OCI-LY7 (cell line): ENCODE results near the gene DYNLT2B. TPM values are rescaled to one million over a fixed set of nuclear protein-coding genes. Genes with fewer than 3 reads are reported as not detected.

Experiments
- BruUV-seq: library from RNA; stranded (reverse); fragments of 400-500 nt; replicated peaks from 2 replicates; lab custom pipeline; 2021; lab: Mats Ljungman, UMichigan
- CTCF ChIA-PET: fragments of 300-600 bp; sonication (Branson Sonifier 250); formaldehyde crosslinking; loops from one replicate; lab custom pipeline; 2022; ENCODE audit warnings: antibody characterized with exemption; ENCODE audit not compliant: unreplicated experiment; lab: Charles Lee
- POLR2A ChIA-PET: fragments of 300-600 bp; sonication (Branson Sonifier 250); formaldehyde crosslinking; loops from one replicate; lab custom pipeline; 2022; ENCODE audit warnings: antibody characterized with exemption; lab: Charles Lee
- DNase-seq: peaks from one replicate; pipeline ENCODE4 v3.0.0-alpha.2; 2015; ENCODE audit warnings: low spot score
- H2AFZ ChIP-seq: fragments of 200-600 bp; sonication (generic), shearing (Covaris generic); 2 replicates; pipeline ENCODE4 v1.6.1; 2014; ENCODE audit warnings: mild to moderate bottlenecking, antibody characterized with exemption, low read length, moderate library complexity
- H3K27ac ChIP-seq: fragments of 200-600 bp; sonication (generic); 2 replicates; pipeline ENCODE4 v1.5.1; 2014; ENCODE audit warnings: mixed run types, low read depth, mild to moderate bottlenecking, moderate library complexity, low read length, inconsistent platforms; ENCODE audit not compliant: poor library complexity, severe bottlenecking
- H3K36me3 ChIP-seq: fragments of 200-600 bp; sonication (generic); 2 replicates; pipeline ENCODE4 v1.6.1; 2014; ENCODE audit warnings: mild to moderate bottlenecking, antibody characterized with exemption, low read length, moderate library complexity, mixed read lengths; ENCODE audit not compliant: insufficient read depth
- H3K4me1 ChIP-seq: fragments of 200-600 bp; sonication (generic); 2 replicates; pipeline ENCODE4 v1.5.1; 2014; ENCODE audit warnings: mild to moderate bottlenecking, low read length; ENCODE audit not compliant: insufficient read depth, poor library complexity, severe bottlenecking
- H3K4me2 ChIP-seq: fragments of 200-600 bp; sonication (generic); 2 replicates; pipeline ENCODE4 v1.6.1; 2014; ENCODE audit warnings: mild to moderate bottlenecking, low read length
- H3K4me3 ChIP-seq: fragments of 200-600 bp; sonication (generic); 2 replicates; pipeline ENCODE4 v1.5.1; 2014; ENCODE audit warnings: mild to moderate bottlenecking, low read depth, low read length; ENCODE audit not compliant: poor library complexity, severe bottlenecking
- H3K79me2 ChIP-seq: fragments of 200-600 bp; sonication (generic); 2 replicates; pipeline ENCODE4 v1.6.1; 2016; ENCODE audit warnings: low read depth, mild to moderate bottlenecking, low read length, moderate library complexity, mixed read lengths; ENCODE audit not compliant: insufficient read depth
- H3K9me2 ChIP-seq: fragments of 200-600 bp; sonication (generic); 2 replicates; pipeline ENCODE4 v1.6.1; 2016; ENCODE audit warnings: mild to moderate bottlenecking, low read length, mixed read lengths; ENCODE audit not compliant: insufficient read depth
- H3K9me3 ChIP-seq: fragments of 200-600 bp; sonication (generic); 2 replicates; pipeline ENCODE4 v1.6.1; 2014; ENCODE audit warnings: mild to moderate bottlenecking, mixed run types, low read length, mixed read lengths
- H4K20me1 ChIP-seq: fragments of 200-600 bp; sonication (generic); 2 replicates; pipeline ENCODE4 v1.6.1; 2014; ENCODE audit warnings: mild to moderate bottlenecking, antibody characterized with exemption, low read length, moderate library complexity, mixed read lengths; ENCODE audit not compliant: insufficient read depth
- EZH2phosphoT487 ChIP-seq: fragments of 200-600 bp; sonication (generic); IDR thresholded peaks from 2 replicates; pipeline ENCODE4 v1.6.1; 2018; ENCODE audit warnings: low read depth, borderline replicate concordance, mild to moderate bottlenecking, mixed run types, antibody characterized with exemption, low read length, moderate library complexity, mixed read lengths
- intact Hi-C: fragments of 100-400 bp; cut with micrococcal nuclease; formaldehyde crosslinking; loops from one replicate; pipeline ENCODE4 v1.10.0; 2022; ENCODE audit not compliant: unreplicated experiment
- total RNA-seq, 2 experiments: library from RNA; depleted of rRNA in 1 of 2; stranded (reverse); fragments of >200 nt in 1 of 2; shearing (Covaris generic) in 1 of 2; gene quantifications; 2 replicates each; pipeline ENCODE4 v1.2.3, GENCODE V29; 2014 to 2022
- TF ChIP-seq, protein P1 (sequence below): fragments of 200-600 bp; sonication (generic); conservative IDR thresholded peaks from 2 replicates; pipeline ENCODE4 v1.5.1; 2014; ENCODE audit warnings: mild to moderate bottlenecking, antibody characterized with exemption, low read length, moderate library complexity, mixed read lengths

Gene DYNLT2B
- total RNA-seq, 2 experiments from 2014 or later: 17.9 to 21.5 TPM

DNA sequence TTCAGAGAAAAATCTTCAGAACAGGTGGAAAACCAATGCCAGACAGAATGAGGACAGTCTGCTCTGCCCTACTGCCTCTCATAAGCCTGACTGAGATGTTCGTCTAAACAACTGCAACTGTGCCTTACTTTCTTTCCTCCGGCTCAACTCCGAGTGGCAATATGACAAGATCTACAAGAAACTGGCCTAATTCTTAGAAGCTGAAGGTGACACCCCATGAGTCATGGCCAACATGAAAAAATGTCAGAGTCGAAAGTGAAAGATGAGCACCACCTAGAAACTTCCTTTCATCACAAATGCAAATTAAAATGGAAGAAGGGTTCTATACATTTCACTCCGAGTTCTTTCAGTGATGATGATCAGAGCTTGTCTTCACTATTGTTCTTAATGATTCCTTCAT is 43.5 kb downstream of the DYNLT2B start:
- H3K4me1 ChIP-seq: no peaks in the 10 kb centered on the region
- TF ChIP-seq, protein P1, sequence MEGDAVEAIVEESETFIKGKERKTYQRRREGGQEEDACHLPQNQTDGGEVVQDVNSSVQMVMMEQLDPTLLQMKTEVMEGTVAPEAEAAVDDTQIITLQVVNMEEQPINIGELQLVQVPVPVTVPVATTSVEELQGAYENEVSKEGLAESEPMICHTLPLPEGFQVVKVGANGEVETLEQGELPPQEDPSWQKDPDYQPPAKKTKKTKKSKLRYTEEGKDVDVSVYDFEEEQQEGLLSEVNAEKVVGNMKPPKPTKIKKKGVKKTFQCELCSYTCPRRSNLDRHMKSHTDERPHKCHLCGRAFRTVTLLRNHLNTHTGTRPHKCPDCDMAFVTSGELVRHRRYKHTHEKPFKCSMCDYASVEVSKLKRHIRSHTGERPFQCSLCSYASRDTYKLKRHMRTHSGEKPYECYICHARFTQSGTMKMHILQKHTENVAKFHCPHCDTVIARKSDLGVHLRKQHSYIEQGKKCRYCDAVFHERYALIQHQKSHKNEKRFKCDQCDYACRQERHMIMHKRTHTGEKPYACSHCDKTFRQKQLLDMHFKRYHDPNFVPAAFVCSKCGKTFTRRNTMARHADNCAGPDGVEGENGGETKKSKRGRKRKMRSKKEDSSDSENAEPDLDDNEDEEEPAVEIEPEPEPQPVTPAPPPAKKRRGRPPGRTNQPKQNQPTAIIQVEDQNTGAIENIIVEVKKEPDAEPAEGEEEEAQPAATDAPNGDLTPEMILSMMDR: no peak
- TF ChIP-seq EZH2phosphoT487: no peak
- CTCF ChIA-PET: interaction anchor here (0.5 kb wide), 1 partner anchor 212 kb away, joined by 3 read pairs; no protein-coding TSS in a partner anchor
- H3K9me3 ChIP-seq: peaks cover 13% of the 10 kb centered on the region
- no peak overlapping the region for H3K4me3 ChIP-seq
- peaks cover 23% of the 10 kb centered on the region for H3K36me3 ChIP-seq
- H2AFZ ChIP-seq: no peak overlapping the region
- no peaks in the 10 kb centered on the region for H3K9me2 ChIP-seq
- H3K4me2 ChIP-seq: no peak overlapping the region
- no peak overlapping the region for H3K27ac ChIP-seq
- POLR2A ChIA-PET: no interaction called here
- DNase-seq: no peak
- intact Hi-C loops: no loop called here
- H4K20me1 ChIP-seq: no peaks in the 10 kb centered on the region
- no TSS peak for BruUV-seq
- H3K79me2 ChIP-seq: no peaks in the 10 kb centered on the region

DNA sequence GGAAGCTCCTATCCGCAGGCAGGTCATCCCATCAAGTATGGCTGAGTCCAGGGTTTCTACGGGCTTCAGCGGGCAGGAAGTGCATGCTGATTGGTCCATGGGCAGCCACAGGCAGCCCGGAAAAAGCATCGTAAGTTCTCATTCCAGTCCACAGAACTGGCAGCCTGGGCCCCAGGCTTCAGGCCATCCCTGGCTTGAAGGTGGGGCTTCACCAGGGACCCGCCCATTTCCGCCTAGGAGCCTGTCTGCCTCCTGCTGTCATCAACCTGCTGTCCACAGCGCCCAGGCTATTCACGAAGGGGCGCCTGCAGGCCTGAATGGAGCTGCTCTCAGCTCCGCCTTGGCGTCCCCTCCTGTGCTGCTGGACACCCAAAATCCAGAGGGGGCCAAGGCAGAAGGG is 44.4 kb downstream of the DYNLT2B start:
- BruUV-seq: no TSS peak
- Histone ChIP-seq H3K4me3 (no peak overlapping the region), H3K27ac (no peak overlapping the region), H3K9me2 (no peaks in the 10 kb centered on the region), H3K4me1 (no peaks in the 10 kb centered on the region), H3K36me3 (peaks cover 28% of the 10 kb centered on the region), H4K20me1 (no peaks in the 10 kb centered on the region), H3K4me2 (no peak overlapping the region), H3K9me3 (peaks cover 13% of the 10 kb centered on the region), H2AFZ (no peak overlapping the region), H3K79me2 (no peaks in the 10 kb centered on the region)
- intact Hi-C loops: no loop called here
- POLR2A ChIA-PET: interaction anchor here (0.9 kb wide), 1 partner anchor 20 kb away, joined by 4 read pairs; no protein-coding TSS in a partner anchor
- DNase-seq: no peak
- CTCF ChIA-PET: no interaction called here
- TF ChIP-seq, protein P1: no peak
- no peak for TF ChIP-seq EZH2phosphoT487

DNA sequence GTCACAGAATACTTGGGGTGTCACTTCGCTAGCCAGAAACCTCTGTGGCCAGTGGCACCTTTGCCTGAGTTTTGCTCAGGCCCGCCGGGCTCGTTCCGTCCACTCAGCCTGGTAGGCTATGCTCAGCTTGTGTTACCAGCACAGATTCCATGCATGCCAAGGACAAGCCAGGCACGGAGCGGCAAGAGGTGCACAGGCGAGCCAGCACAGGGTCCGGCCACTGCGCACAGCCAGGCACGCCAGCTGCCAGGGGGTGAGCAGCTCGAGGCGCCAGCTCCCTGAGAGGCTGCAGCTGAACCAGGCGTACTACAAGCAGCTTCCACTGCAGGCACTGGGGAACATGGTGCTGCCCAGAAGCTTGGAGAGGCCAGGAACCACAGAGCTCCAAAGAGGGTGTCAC is 45.2 kb downstream of the DYNLT2B start:
- intact Hi-C loops: no loop called here
- H4K20me1 ChIP-seq: no peaks in the 10 kb centered on the region
- H3K9me3 ChIP-seq: peaks cover 13% of the 10 kb centered on the region
- ChIA-PET POLR2A (interaction anchor here (0.5 to 0.9 kb wide), 4 partner anchors 21 to 561 kb away, joined by 4 to 5 read pairs (median 4); no protein-coding TSS in a partner anchor), CTCF (no interaction called here)
- H3K4me1 ChIP-seq: no peaks in the 10 kb centered on the region
- H3K9me2 ChIP-seq: no peaks in the 10 kb centered on the region
- no peak overlapping the region for H3K4me2 ChIP-seq
- H3K79me2 ChIP-seq: no peaks in the 10 kb centered on the region
- TF ChIP-seq, protein P1: no peak
- no peak for TF ChIP-seq EZH2phosphoT487
- no peak overlapping the region for H3K27ac ChIP-seq
- no peak for DNase-seq
- H3K36me3 ChIP-seq: peaks cover 28% of the 10 kb centered on the region
- BruUV-seq: no TSS peak
- H2AFZ ChIP-seq: no peak overlapping the region
- no peak overlapping the region for H3K4me3 ChIP-seq
